ENCODE data around the gene KRTAP17-1.
"Not testable (repeated sequence)": the region's sequence is repeated elsewhere in the genome, so short reads cannot be mapped to it uniquely, and the experiment has no call there.

Gene KRTAP17-1

DNA sequence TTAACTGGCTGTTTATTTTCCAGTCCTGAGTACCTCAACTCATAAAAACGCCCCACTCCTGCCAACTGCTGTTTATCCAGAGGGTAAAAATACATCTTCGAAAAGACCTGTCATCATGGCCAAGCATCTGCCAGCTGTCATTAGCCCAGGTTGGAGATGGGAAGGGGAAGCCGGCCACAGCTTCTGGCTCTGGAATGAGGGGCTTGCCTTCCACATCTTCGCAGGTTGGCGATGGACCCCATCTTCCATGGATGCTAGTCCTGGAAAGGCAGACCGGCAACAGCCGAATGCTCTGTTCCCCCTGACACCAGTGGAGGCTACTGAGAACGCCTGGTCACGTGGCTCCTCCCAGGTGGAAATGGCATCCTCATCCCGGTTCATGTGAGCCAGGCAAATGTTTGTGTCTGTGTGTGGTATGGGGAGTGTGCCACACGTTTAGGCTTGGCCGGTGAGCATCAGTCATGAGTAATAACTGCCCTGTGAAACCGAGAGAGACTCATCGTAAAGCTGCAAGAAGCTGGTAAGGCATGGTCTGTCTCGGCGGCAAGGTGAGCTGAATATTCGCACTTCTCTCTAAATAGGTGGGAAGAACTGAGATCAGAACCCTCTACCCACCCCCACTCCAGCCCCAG lies 420 bp upstream of the KRTAP17-1 start:
- no peak for DNase-seq (ENCODE audit: low read depth, low spot score)
- H3K4me3 ChIP-seq (ENCODE audit: low read length), result no peak overlapping the region

DNA sequence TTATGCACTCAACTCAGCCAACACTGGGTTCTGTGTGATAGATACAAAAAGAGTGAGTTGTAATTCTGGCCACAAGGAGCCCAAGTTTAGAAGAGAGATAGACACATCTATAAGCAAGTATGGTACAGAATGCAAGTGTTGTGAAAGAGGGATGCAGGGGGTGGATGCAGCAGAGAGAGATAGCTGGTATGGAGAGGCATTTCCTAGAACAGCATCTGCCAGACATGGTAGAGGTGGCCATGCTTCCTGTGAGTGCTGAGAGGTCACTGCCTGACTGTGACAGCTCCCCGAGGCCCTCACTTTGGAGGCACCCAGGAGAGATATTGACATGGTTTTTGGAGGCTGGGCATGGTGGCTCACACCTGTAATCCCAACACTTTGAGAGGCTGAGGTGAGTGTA lies 4.4 kb downstream of the KRTAP17-1 start:
- no peak overlapping the region for H3K4me3 ChIP-seq (ENCODE audit: low read length)
- DNase-seq (ENCODE audit: low read depth, low spot score), result no peak

DNA sequence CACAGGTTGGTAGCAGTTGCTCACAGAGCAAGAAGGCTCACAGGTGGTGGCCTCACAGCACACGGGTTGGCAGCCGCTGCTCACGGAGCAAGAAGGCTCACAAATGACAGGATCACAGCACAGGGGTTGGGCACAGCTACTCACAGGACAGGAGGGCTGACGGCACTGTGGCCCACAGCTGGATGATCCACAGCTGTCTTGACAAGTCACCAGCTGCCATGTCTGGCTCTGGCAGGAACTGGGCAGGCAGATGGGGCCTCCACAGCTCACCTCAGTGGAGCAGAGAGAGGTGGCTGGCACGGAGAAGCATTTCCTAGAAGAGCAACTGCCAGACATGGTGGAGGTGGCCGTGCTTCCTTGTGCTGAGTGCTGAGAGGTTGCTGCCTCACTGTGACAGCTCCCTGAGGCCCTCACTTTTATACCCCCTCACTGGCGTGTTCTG lies 6.6 kb downstream of the KRTAP17-1 start, which contains the start of gene KRTAP16-1:
Gene KRTAP16-1, minus strand, starts transcription at position 392 of the 442 bp plus-strand sequence. Its CDS starts 56 bp downstream, at position 336.
- H3K4me3 ChIP-seq (ENCODE audit: low read length), result peak within 1 kb of the TSS; percentile 3
- no peak for DNase-seq (ENCODE audit: low read depth, low spot score)

DNA sequence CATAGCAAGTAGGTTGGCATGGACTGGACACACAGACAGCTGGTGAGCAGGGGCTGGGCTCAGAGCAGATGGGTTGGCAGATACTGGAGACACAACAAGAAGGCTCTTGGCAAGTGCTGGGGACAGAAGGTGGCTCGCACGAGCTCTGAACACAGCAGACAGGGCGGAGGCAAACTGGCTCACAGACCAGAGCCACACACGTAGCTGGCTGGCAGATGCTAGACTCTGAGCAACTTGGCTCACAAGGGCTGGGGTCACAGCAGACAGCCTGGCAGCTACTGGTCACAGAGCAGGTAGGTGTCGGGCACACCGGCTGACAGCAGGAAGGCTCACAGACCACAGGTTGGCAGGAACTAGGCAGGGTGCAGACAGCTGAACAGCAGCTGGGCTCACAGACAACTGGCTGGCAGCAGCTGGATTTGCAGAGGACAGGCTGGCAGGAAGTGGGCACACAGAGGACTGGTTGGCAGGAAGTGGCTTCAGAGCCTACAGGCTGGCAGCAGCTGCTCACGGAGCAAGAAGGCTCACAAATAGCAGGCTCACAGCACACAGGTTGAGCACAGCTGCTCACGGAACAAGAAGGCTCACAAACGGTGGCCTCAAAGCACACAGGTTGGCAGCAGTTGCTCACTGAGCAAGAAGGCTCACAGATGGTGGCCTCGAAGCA lies 7.1 kb downstream of the KRTAP17-1 start:
- H3K4me3 ChIP-seq (ENCODE audit: low read length), result no peak overlapping the region
- DNase-seq (ENCODE audit: low read depth, low spot score), result peak; percentile 98

DNA sequence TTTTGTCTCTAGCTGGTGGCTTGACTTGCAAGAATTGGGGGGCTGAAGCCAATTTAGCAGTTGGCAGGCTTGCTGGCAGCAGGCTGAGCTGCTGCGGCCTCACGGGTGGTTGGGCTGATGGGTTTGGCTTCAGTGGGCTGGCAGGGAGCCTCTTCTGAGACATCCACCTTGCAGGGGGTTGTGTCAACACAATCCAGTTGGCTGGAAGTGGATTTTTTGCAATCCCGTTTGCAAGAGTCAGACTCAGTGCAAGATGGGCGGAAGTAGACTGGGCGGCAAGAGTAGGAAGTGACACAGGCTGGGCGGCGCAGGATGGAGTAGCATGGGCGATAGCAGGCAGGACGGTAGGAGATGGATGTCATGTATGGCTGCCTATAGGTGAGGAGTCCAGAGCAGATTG lies 7.9 kb downstream of the KRTAP17-1 start:
- no peak overlapping the region for H3K4me3 ChIP-seq (ENCODE audit: low read length)
- DNase-seq (ENCODE audit: low read depth, low spot score), result no peak

DNA sequence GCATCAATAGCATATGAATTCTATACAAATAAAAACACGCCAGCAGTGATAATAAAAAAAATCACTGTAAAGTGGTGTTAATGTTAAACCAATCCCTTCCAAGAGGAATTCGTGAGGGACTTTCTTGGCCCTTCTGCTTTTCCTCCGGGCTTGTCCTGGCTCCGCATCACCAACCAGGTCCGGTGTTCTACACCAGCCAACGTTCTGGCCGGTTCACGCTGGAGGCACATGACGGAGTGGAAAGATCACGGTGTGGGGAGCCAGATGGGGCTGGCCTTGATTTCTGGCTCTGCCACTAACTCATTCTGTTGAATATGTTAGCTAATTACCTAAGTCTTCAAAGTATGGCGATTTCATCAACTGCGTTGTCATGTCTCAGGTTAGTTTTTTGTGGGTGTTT lies 11.4 kb downstream of the KRTAP17-1 start:
- DNase-seq (ENCODE audit: low read depth, low spot score), result no peak
- no peak overlapping the region for H3K4me3 ChIP-seq (ENCODE audit: low read length)

DNA sequence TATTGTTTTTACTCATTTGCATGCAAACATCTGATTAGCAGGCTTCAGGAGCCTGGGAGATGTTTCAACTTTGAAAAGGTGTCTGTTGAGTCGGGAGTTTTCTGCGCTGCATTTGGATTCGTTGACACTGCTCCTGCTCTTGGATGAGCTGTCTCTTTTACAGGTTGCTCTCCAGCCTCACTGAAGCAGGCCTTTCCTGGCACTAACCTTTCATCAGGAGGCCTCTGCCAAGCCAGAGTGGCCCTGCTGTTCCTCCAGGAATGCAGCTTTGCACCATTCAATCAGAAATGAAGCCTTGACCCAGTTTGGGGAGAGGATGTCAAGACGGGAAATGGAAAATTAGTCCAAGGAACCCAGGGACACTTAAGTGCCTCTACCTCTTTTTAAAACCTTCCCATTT lies 12.5 kb downstream of the KRTAP17-1 start:
- no peak for DNase-seq (ENCODE audit: low read depth, low spot score)
- no peak overlapping the region for H3K4me3 ChIP-seq (ENCODE audit: low read length)

DNA sequence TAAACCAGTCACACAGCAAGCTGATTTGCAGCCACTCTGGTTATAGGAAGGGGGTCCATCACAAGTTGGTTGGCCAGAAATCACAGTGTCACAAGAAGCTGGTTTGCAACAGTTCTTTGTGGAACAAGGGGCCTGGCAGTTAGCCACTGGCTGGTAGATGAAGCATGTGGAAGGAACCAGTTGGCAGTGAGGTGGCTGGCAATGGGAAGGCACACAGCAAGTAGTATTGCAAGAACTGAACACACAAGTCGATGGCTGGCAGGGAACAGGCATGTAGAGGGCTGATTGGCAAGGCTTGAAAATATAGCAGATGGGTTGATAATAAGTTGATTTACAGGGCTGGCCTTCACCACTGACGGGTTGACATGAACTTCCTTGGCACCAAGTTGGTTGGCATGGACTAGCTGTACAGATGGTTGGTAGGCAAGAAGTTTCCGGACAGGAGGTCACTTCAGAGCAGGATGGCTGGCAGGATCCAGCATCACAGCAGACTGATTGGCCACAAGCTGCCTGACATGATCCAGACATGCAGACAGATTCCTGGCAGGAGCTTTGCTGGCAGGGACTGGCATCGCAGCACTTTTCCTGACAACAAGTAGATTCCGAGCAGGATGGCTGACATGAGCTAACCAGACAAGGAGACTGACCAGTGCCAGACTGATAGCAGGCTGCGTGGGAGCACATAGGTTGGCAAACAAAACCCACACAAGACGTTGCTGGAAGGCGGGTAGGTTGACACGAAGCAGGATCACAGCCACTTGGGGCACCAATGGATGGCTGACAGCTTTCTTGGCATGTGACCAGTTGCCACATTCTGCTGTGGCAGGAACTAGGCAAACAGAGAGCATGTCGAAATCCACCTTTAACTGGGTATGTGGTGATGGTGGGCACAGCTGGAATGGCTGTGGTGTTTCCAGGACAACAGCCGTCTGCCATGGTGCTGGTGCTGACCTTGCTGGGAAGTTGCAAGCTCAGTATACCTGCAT lies 13.3 kb downstream of the KRTAP17-1 start, which contains the start of gene KRTAP29-1:
Gene KRTAP29-1, minus strand, starts transcription at position 936 of the 986 bp plus-strand sequence. Its CDS starts 0 bp downstream, at position 936.
- H3K4me3 ChIP-seq (ENCODE audit: low read length), result no peak within 1 kb of the TSS
- DNase-seq (ENCODE audit: low read depth, low spot score), result no peak

DNA sequence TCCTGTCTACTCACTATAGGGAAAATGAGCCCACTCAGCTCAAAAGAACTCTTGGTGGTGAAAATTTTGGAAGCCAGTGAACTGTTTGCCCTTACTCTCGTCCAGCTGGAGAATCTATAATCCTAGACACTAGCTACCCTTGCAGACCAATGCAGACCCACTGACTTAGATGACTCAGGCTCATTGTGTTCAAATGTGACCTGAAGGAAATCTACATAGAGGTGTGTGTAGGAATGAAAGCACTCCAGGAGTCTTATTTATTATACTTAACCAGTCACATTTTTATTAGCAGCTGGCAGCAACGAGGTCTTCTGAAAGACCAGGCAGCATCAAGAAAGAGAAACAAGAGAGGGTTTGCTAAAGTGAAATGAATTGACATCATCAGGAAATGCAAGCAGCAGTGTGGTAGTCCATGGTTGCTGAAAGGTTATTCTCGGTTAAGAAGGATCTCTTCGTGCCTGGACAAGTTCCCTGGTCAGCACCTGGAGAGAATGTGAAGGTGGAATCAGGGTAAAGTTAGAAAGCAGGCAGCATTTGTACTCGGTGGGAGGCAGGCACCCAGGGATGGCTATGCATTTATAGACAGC lies 14.2 kb downstream of the KRTAP17-1 start:
- DNase-seq (ENCODE audit: low read depth, low spot score), result no peak
- H3K4me3 ChIP-seq (ENCODE audit: low read length), result no peak overlapping the region

DNA sequence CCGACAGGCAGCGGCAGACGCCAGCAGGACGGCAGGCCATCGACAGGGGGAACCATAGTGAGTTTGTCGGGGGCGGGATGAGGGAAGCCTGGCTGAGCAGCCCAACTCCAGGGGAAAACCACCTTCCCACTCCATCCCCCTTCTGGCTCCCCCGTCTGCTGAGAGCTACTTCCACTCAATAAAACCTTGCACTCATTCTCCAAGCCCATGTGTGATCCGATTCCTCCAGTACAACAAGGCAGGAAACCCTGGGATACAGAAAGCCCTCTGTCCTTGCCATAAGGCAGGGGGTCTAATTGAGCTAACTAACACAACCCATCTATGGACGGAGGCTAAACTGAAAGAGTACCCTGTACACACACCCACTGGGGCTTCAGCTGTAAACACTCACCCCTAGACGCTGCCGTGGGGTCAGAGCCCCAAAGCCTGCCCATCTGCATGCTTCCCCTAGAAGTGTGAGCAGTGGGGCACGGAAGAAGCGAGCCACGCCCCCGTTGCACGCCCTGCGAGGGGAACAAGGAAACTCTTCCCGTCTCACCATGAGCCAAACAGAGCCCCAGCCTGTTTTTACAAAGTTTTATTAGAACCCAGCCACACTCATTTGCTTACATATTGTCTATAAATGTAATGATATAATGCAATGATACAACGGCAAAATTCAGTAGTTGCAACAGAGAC lies 16.9 kb downstream of the KRTAP17-1 start:
- DNase-seq (ENCODE audit: low read depth, low spot score), result no peak
- no peak overlapping the region for H3K4me3 ChIP-seq (ENCODE audit: low read length)

DNA sequence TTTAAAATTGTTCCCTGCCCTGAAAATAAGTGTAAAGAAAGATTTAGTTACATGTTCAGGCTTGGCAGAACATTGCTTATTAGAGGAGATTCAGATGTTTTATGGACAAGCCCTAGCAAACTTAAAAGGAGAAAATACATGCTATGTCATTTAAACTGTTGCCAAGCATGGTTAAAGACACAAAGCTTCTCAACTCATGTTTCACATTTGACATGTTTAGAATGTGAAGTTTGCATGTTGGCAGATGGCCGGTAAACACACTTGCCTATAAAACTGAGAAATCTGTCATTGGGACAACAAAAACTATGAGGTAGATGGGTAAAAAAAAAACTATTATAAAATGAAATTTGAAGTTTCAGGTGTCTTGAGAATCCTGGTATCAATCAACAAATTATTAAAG lies 18.7 kb downstream of the KRTAP17-1 start:
- H3K4me3 ChIP-seq (ENCODE audit: low read length), result no peak overlapping the region
- DNase-seq (ENCODE audit: low read depth, low spot score), result no peak

DNA sequence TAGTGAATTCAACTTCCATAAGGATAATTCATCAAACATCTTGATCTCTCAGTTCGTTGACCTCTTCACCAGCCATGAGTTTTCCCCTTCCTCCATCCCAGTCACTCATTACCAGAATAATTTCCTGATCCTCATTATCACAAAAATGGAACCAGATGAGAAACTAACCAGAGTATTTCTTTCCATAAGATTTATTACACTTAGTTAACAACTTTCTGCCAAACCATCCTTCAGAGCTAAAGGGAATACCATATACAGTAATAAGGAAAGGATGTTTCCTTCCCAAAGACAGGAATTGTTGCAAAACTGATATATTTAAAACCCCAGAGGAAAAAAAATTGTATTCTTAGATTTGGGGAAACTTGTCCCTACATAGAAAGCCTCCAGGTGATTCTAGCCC lies 21.5 kb downstream of the KRTAP17-1 start:
- DNase-seq (ENCODE audit: low read depth, low spot score), result no peak
- no peak overlapping the region for H3K4me3 ChIP-seq (ENCODE audit: low read length)

DNA sequence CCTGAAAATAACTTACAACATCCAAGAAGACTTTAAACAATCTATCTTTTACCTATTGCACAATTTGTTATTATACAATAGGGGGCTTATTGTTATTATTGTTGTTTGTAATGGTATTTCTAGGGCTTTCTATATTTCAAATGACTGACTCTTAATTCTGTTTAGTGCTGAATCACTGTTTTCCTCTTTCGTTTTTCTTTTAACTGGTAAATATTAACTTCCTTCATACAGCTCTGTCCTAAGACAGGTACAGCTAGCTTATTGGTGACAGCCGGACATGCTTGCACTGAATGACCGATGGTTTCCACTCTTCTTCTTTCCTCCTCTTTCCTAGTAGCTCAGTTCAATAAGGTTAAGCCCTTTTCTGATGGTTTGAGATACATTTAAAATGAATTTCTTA lies 28.5 kb downstream of the KRTAP17-1 start:
- H3K4me3 ChIP-seq (ENCODE audit: low read length), result no peak overlapping the region

DNA sequence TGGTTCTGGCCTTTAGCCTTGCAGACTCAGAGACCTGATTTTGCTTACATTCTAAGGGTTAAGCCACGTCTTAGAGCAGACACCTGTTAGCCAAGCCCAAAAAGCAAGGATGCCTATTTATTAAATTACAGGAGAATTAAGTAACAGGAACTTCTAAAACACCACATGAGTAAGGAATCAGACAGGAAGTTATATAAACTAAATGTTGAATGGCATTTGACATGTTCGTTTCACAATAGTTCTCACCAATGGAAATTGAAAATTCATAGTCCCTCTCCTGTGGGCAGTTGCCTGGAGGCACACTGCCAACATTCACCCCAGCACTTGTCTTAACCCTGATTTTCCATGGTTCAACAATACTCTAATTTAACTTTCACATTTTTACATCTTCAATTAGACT lies 31.0 kb downstream of the KRTAP17-1 start:
- no peak for DNase-seq (ENCODE audit: low read depth, low spot score)
- H3K4me3 ChIP-seq (ENCODE audit: low read length), result no peak overlapping the region

More for the DNA sequence above, 28.5 kb downstream of the KRTAP17-1 start:
- DNase-seq (ENCODE audit: low read depth, low spot score), result no peak

DNA sequence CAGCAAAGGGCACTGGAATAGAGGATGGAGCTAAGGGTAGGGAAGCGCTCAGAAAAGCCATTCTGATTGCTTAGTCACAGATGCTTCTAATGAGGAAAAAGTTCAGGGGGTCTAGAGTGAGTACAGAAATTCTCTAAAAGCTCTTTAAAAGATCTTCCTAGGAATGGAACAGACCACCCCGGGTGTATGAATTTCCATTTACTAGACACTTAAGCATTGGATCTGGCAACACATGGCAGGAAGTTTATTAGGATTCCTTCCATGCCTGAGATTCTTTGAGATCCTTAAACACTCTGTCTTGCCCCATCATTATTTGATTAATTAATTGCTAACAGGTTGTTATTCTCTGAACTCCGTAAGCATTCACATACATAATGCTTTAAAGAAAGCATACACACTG lies 31.5 kb downstream of the KRTAP17-1 start:
- DNase-seq (ENCODE audit: low read depth, low spot score), result no peak
- H3K4me3 ChIP-seq (ENCODE audit: low read length), result no peak overlapping the region

DNA sequence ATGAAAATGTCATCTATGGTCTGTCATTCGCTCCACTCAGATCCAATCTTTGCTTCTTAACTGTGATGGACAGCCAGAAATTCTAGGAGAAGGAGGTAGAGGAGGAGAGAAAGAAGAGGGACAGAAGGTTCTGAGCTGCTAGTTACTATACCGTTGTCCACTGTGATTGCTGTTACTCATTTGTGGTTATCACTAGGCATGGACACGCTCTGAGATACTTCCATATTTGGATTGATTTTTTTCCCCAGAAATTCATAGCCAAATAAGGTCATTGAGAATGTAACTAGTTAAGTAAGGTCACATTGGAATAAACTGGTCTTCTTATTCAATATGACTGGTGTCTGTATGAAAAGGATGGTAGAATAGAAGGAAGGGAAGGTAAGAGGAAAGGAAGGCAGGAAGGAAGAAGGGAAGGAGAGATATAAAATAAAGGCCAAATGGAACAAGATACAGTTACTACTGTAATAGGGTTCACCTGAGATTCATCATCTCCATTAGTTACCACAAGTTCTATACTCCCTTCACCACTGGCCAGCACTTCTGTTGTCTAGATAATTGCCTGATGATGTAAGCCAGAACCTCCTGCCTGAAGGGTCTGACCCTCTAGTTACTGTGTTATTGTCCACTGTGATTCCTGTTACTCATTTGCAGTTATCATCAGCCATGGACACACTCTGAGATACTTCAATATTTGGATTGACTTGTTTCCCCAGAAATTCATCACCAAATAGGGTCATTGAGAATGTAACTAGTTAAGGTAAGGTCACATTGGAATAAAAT lies 37.1 kb downstream of the KRTAP17-1 start:
- DNase-seq (ENCODE audit: low read depth, low spot score), result no peak

DNA sequence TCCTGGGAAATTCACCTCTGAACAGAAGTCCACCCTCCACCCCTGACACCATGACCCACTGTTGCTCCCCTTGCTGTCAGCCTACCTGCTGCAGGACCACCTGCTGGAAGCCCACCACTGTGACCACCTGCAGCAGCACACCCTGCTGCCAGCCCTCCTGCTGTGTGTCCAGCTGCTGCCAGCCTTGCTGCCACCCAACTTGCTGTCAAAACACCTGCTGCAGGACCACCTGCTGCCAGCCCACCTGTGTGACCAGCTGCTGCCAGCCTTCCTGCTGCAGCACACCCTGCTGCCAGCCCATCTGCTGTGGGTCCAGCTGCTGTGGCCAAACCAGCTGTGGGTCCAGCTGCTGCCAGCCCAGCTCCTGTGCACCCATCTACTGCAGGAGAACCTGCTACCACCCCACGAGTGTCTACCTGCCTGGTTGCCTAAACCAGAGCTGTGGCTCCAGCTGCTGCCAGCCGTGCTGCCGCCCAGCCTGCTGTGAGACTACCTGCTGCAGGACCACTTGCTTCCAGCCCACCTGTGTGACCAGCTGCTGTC lies 39.8 kb downstream of the KRTAP17-1 start, which contains the start of gene KRTAP9-7:
Gene KRTAP9-7, plus strand, starts transcription at position 51 of the 543 bp plus-strand sequence. Its CDS starts 0 bp downstream, at position 51.
- not testable (repeated sequence) for DNase-seq (ENCODE audit: low read depth, low spot score); H3K4me3 ChIP-seq (ENCODE audit: low read length)

More for the DNA sequence above, 37.1 kb downstream of the KRTAP17-1 start:
- no peak overlapping the region for H3K4me3 ChIP-seq (ENCODE audit: low read length)
